Endodermal cell (in vitro differentiated cells): Measurements from ENCODE around the gene FARSB. TPM values are rescaled to one million over a fixed set of nuclear protein-coding genes. Genes with fewer than 3 reads are reported as not detected.
A peak's percentile ranks its signal among the peaks of the same experiment; 100 is the strongest.

Experiments
- DNase-seq: peaks from one replicate; pipeline ENCODE4 v3.0.0-alpha.2; 2017
- H3K27ac ChIP-seq: 2 replicates; pipeline ENCODE4 v1.5.1; 2013; ENCODE audit warnings: mild to moderate bottlenecking, low read depth, low read length, moderate library complexity
- H3K27me3 ChIP-seq: 2 replicates; pipeline ENCODE4 v1.6.1; 2013; ENCODE audit warnings: mild to moderate bottlenecking, low read length, moderate library complexity; ENCODE audit not compliant: insufficient read depth, control insufficient read depth, poor library complexity, severe bottlenecking
- H3K36me3 ChIP-seq: 2 replicates; pipeline ENCODE4 v1.7.0; 2013; ENCODE audit warnings: mild to moderate bottlenecking, low read length, moderate library complexity; ENCODE audit not compliant: control insufficient read depth, insufficient read depth
- H3K4me1 ChIP-seq: one replicate; pipeline ENCODE4 v1.7.0; 2013; ENCODE audit warnings: low read length; ENCODE audit not compliant: control insufficient read depth, insufficient read depth
- H3K4me3 ChIP-seq: 2 replicates; pipeline ENCODE4 v1.5.1; 2013; ENCODE audit warnings: mild to moderate bottlenecking, low read length, moderate library complexity
- H3K9ac ChIP-seq: 2 replicates; pipeline ENCODE4 v1.6.1; 2013; ENCODE audit warnings: mild to moderate bottlenecking, low read length, moderate library complexity; ENCODE audit not compliant: poor library complexity, severe bottlenecking; ENCODE audit errors: extremely low read depth
- H3K9me3 ChIP-seq: 2 replicates; pipeline ENCODE4 v1.6.1; 2013; ENCODE audit warnings: mild to moderate bottlenecking, low read length, moderate library complexity; ENCODE audit not compliant: control insufficient read depth
- H3K27ac Mint-ChIP-seq: 2 replicates; pipeline ENCODE4 v1.8.0; 2020; ENCODE audit warnings: mixed read lengths
- H3K27me3 Mint-ChIP-seq: 2 replicates; pipeline ENCODE4 v1.8.0; 2021; ENCODE audit warnings: mild to moderate bottlenecking, mixed read lengths; ENCODE audit not compliant: insufficient read depth
- H3K36me3 Mint-ChIP-seq: 2 replicates; pipeline ENCODE4 v1.8.0; 2020; ENCODE audit warnings: low read depth, mixed read lengths
- H3K4me1 Mint-ChIP-seq: 2 replicates; pipeline ENCODE4 v1.8.0; 2020; ENCODE audit warnings: mixed read lengths
- H3K4me3 Mint-ChIP-seq: 2 replicates; pipeline ENCODE4 v1.8.0; 2020; ENCODE audit warnings: mild to moderate bottlenecking, moderate library complexity, mixed read lengths
- H3K9me3 Mint-ChIP-seq: 2 replicates; pipeline ENCODE4 v1.8.0; 2020; ENCODE audit warnings: mild to moderate bottlenecking, mixed read lengths
- CTCF ChIP-seq: fragments of 200-600 bp; sonication (generic); conservative IDR thresholded peaks from 2 replicates; pipeline ENCODE4 v1.5.0; 2021; ENCODE audit warnings: antibody characterized with exemption, mild to moderate bottlenecking
- WGBS, 2 experiments: methylation state at CpG; one replicate each; pipeline versions ENCODE4 v1.1.5 to v1.1.7; 2013; ENCODE audit warnings: missing lambda C conversion rate in 2 of 2, mixed read lengths in 1 of 2; ENCODE audit not compliant: insufficient coverage in 1 of 2, insufficient read length in 1 of 2; 5-methylcytosine and 5-hydroxymethylcytosine counted together
- total RNA-seq, 2 donors: library from RNA; stranded (reverse); fragmentation: NEBNext Ultra II Directional in 1 of 2; extraction: Animal tissue kit (Norgen Biotek cat#: 25700) in 1 of 2; gene quantifications; 2 replicates in 1 of 2; 3 replicates in 1 of 2; pipeline ENCODE4 v1.2.1, GENCODE V29; 2021

The FARSB gene
- total RNA-seq, 2 donors from 2014 or later = 15.9 to 18.3 TPM

- DNase-seq = peak; percentile 89
- no peak overlapping the region for H3K4me3 Mint-ChIP-seq
- H3K9ac ChIP-seq = no peak overlapping the region
- TF ChIP-seq CTCF = peak; percentile 83
- H3K4me1 Mint-ChIP-seq = peaks cover 6% of the 10 kb centered on the region
- H3K9me3 Mint-ChIP-seq = no peaks in the 10 kb centered on the region
- H3K27me3 Mint-ChIP-seq = peaks cover 28% of the 10 kb centered on the region
- H3K36me3 Mint-ChIP-seq = no peaks in the 10 kb centered on the region
- H3K27ac ChIP-seq = no peak overlapping the region
- H3K27ac Mint-ChIP-seq = no peak overlapping the region
- H3K9me3 ChIP-seq = no peaks in the 10 kb centered on the region
- WGBS, 2 experiments = 60 to 62% methylated on average over 4 to 6 of the region's 6 CpGs
- H3K4me1 ChIP-seq = no peaks in the 10 kb centered on the region
- peaks cover 3% of the 10 kb centered on the region for H3K36me3 ChIP-seq
- H3K4me3 ChIP-seq = no peak overlapping the region
- no peaks in the 10 kb centered on the region for H3K27me3 ChIP-seq
Observed at GRCh38 chr2:222561817-222562645, 93.9 kb downstream of the FARSB start.

GRCh38 chr2:222561151-222561550 lies 94.7 kb downstream of the FARSB start:
- Mint-ChIP-seq H3K9me3 (no peaks in the 10 kb centered on the region), H3K4me3 (no peak overlapping the region), H3K36me3 (no peaks in the 10 kb centered on the region), H3K4me1 (peaks cover 6% of the 10 kb centered on the region), H3K27me3 (peaks cover 31% of the 10 kb centered on the region), H3K27ac (no peak overlapping the region)
- no peaks in the 10 kb centered on the region for H3K27me3 ChIP-seq
- no peak overlapping the region for H3K9ac ChIP-seq
- WGBS, 2 experiments = 97 to 100% methylated on average over 4 of the region's 4 CpGs
- H3K9me3 ChIP-seq = no peaks in the 10 kb centered on the region
- TF ChIP-seq CTCF = no peak
- peaks cover 3% of the 10 kb centered on the region for H3K36me3 ChIP-seq
- DNase-seq = no peak
- no peaks in the 10 kb centered on the region for H3K4me1 ChIP-seq
- H3K27ac ChIP-seq = no peak overlapping the region
- no peak overlapping the region for H3K4me3 ChIP-seq

GRCh38 chr2:222554517-222554916 lies 101.4 kb downstream of the FARSB start:
- no peak for TF ChIP-seq CTCF
- no peaks in the 10 kb centered on the region for H3K4me1 ChIP-seq
- Mint-ChIP-seq H3K4me1 (no peaks in the 10 kb centered on the region), H3K9me3 (no peaks in the 10 kb centered on the region), H3K4me3 (no peak overlapping the region), H3K27me3 (peaks cover 56% of the 10 kb centered on the region), H3K36me3 (no peaks in the 10 kb centered on the region), H3K27ac (no peak overlapping the region)
- peaks cover 5% of the 10 kb centered on the region for H3K27me3 ChIP-seq
- no peaks in the 10 kb centered on the region for H3K36me3 ChIP-seq
- H3K27ac ChIP-seq = no peak overlapping the region
- DNase-seq = no peak
- no peaks in the 10 kb centered on the region for H3K9me3 ChIP-seq
- H3K9ac ChIP-seq = no peak overlapping the region
- 63 to 71% methylated on average over 4 to 7 of the region's 7 CpGs for WGBS, 2 experiments
- H3K4me3 ChIP-seq = no peak overlapping the region
